GM12878 (cell line): Measurements from ENCODE around the gene BAZ2B. TPM values are rescaled to one million over a fixed set of nuclear protein-coding genes. Genes with fewer than 3 reads are reported as not detected.
A peak's percentile ranks its signal among the peaks of the same experiment; 100 is the strongest.

Source experiments
- ATAC-seq: fragments of 200-7000 bp; cut with Tn5 transposase; 3 replicates; pipeline ENCODE4 v1.9.1; 2020; ENCODE audit warnings: mild to moderate bottlenecking, moderate library complexity
- BruUV-seq: library from RNA; stranded (reverse); fragments of 400-500 nt; replicated peaks from 2 replicates; lab custom pipeline; 2021; lab: Mats Ljungman, UMichigan
- CTCF ChIA-PET: fragments of 300-600 bp; sonication (Branson Sonifier 250); formaldehyde crosslinking; extraction: SDS; loops from one replicate; lab custom pipeline; 2021; ENCODE audit warnings: inconsistent platforms; lab: Yijun Ruan, JAX
- POLR2A ChIA-PET: fragments of 350-600 bp; formaldehyde crosslinking; extraction: SDS; loops from one replicate; lab custom pipeline; 2021; ENCODE audit warnings: inconsistent platforms; lab: Charles Lee
- RAD21 ChIA-PET: fragments of 300-600 bp; sonication (Branson Sonifier 250); formaldehyde crosslinking; loops from one replicate; lab custom pipeline; 2023; ENCODE audit warnings: antibody characterized with exemption; ENCODE audit not compliant: unreplicated experiment; lab: Charles Lee
- SMC1A ChIA-PET: fragments of 300-600 bp; sonication (Branson Sonifier 250); formaldehyde crosslinking; loops from one replicate; lab custom pipeline; 2023; ENCODE audit not compliant: unreplicated experiment, uncharacterized antibody; lab: Charles Lee
- DNase-seq: peaks from one replicate; pipeline ENCODE4 v3.0.0-alpha.2; 2011; ENCODE audit warnings: low read depth, low spot score
- FAIRE-seq: peaks from 3 replicates; lab custom pipeline; 2011; peaks lifted over from hg19 to GRCh38; lab: Jason Lieb, UNC
- H2AFZ ChIP-seq: 2 replicates; pipeline ENCODE4 v1.6.0; 2011; ENCODE audit warnings: low read depth, low read length, control low read depth; ENCODE audit not compliant: control insufficient read depth
- H3K27ac ChIP-seq: 2 replicates; pipeline ENCODE4 v1.5.1; 2011; ENCODE audit warnings: control low read depth; ENCODE audit not compliant: control insufficient read depth, insufficient read depth
- H3K27me3 ChIP-seq, 2 experiments: replicated peaks in 1 of 2; 2 replicates each; pipeline versions ENCODE4 v1.6.0 to v1.6.1; 2011; ENCODE audit warnings: low read length in 1 of 2; ENCODE audit not compliant: control insufficient read depth in 2 of 2, insufficient read depth in 2 of 2
- H3K36me3 ChIP-seq, 2 experiments: 2 replicates each; pipeline ENCODE4 v1.5.1; 2011; ENCODE audit warnings: low read length in 1 of 2; ENCODE audit not compliant: control insufficient read depth in 2 of 2, insufficient read depth in 2 of 2
- H3K4me1 ChIP-seq: 2 replicates; pipeline ENCODE4 v1.6.1; 2011; ENCODE audit warnings: mild to moderate bottlenecking, low read length, moderate library complexity, mixed read lengths; ENCODE audit not compliant: control insufficient read depth, insufficient read depth
- H3K4me2 ChIP-seq: 2 replicates; pipeline ENCODE4 v1.6.0; 2011; ENCODE audit warnings: control low read depth; ENCODE audit not compliant: control insufficient read depth, insufficient read depth
- H3K4me3 ChIP-seq: fragments of 200-600 bp; sonication (generic); 2 replicates; pipeline ENCODE4 v1.5.1; 2016
- H3K79me2 ChIP-seq: 2 replicates; pipeline ENCODE4 v1.6.0; 2011; ENCODE audit warnings: low read length; ENCODE audit not compliant: control insufficient read depth, insufficient read depth
- H3K9ac ChIP-seq: 2 replicates; pipeline ENCODE4 v1.8.0; 2011; ENCODE audit warnings: low read length, control low read depth, mixed read lengths; ENCODE audit not compliant: control insufficient read depth, insufficient read depth
- H3K9me3 ChIP-seq: replicated peaks from 3 replicates; pipeline ENCODE4 v1.5.1; 2011; ENCODE audit warnings: mild to moderate bottlenecking, low read length; ENCODE audit not compliant: control insufficient read depth, insufficient read depth
- H4K20me1 ChIP-seq: 2 replicates; pipeline ENCODE4 v1.6.0; 2011; ENCODE audit not compliant: control insufficient read depth, insufficient read depth
- IRF4 ChIP-seq: IDR thresholded peaks from 2 replicates; pipeline ENCODE4 v1.6.1; 2011; ENCODE audit warnings: low read depth, low read length
- LARP7 ChIP-seq: fragments of 450-650 bp; IDR thresholded peaks from 2 replicates; pipeline ENCODE4 v1.6.1; 2017; ENCODE audit warnings: mild to moderate bottlenecking
- NKRF ChIP-seq: fragments of 450-650 bp; conservative IDR thresholded peaks from 2 replicates; pipeline ENCODE4 v1.6.1; 2017; ENCODE audit warnings: mild to moderate bottlenecking, moderate library complexity
- RUNX3 ChIP-seq: IDR thresholded peaks from 2 replicates; pipeline ENCODE4 v1.6.1; 2012; ENCODE audit warnings: low read length, inconsistent platforms
- SMAD1 ChIP-seq: fragments of 450-650 bp; IDR thresholded peaks from 2 replicates; pipeline ENCODE4 v1.6.1; 2018; ENCODE audit warnings: mild to moderate bottlenecking, low read depth; ENCODE audit not compliant: partially characterized antibody
- SMC3 ChIP-seq: IDR thresholded peaks from 2 replicates; pipeline ENCODE4 v1.6.1; 2011; ENCODE audit warnings: low read length, improper control_type of control experiment, borderline replicate concordance
- ZNF207 ChIP-seq: fragments of 450-650 bp; IDR thresholded peaks from 2 replicates; pipeline ENCODE4 v1.6.1; 2014; ENCODE audit warnings: antibody characterized with exemption, mild to moderate bottlenecking, borderline replicate concordance
- in situ Hi-C: fragments of 300-500 bp; cut with MboI; formaldehyde crosslinking; loops from 9 replicates; pipeline ENCODE4 v1.14.3; 2018; ENCODE audit warnings: mixed read lengths
- intact Hi-C: fragments of 100-400 bp; cut with micrococcal nuclease; formaldehyde crosslinking; loops from one replicate; pipeline ENCODE4 v1.14.2; 2022; ENCODE audit not compliant: unreplicated experiment
- polyA plus RNA-seq, 11 experiments: library from polyadenylated mRNA; depleted of rRNA in 4 of 11; unstranded in 6 of 11; stranded (reverse) in 5 of 11; fragments of >200 nt; fragmentation: Nextera tagmentation in 4 of 11; fragmentation: Illumina TruSeq in 1 of 11; extraction: Ambion mirVana in 4 of 11; extraction: Trizol in 1 of 11; gene quantifications; 1 replicate in 1 of 11; 2 replicates in 10 of 11; pipeline versions ENCODE4 v1.2.1 to v1.2.3, GENCODE V29; 2011 to 2016; ENCODE audit warnings: inconsistent platforms in 2 of 11, missing spikeins in 2 of 11, low read depth in 1 of 11
- total RNA-seq, 4 experiments: library from RNA; depleted of rRNA in 3 of 4; stranded (reverse); fragments of >200 nt in 3 of 4; fragmentation: Illumina TruSeq in 1 of 4; extraction: Trizol in 1 of 4; gene quantifications; 2 replicates each; pipeline versions ENCODE4 v1.2.1 to v1.2.3, GENCODE V29; 2013 to 2021

Gene BAZ2B
- total and polyA plus RNA-seq, 10 of the 15 experiments (the other 5 are each of a cell fraction or from before 2014, with no cell fraction given) = 8.8 to 49.7 (median 24.7) TPM

GRCh38 chr2:159445307-159445706, 171.0 kb downstream of the BAZ2B start:
- RAD21 ChIA-PET = interaction anchor here (1.4 kb wide), 1 partner anchor 10 kb away, joined by 4 read pairs; no protein-coding TSS in a partner anchor
- no peak for TF ChIP-seq SMAD1
- TF ChIP-seq LARP7 = no peak
- TF ChIP-seq SMC3 = peak; percentile 18; the same call in 1 of the 2 replicates
- no peak for TF ChIP-seq NKRF
- TF ChIP-seq IRF4 = no peak
- 0 out of 2 replicates have a peak, but pooled peaks have one; percentile 18 for TF ChIP-seq RUNX3
- no peak for TF ChIP-seq ZNF207
- TF ChIP-seq, all 136 proteins: peak for 2
- ChIA-PET POLR2A (no interaction called here), CTCF (interaction anchor here (1.1 to 1.6 kb wide), 4 partner anchors 12 to 302 kb away, joined by 3 read pairs; no protein-coding TSS in a partner anchor), SMC1A (interaction anchor here (0.8 to 2.2 kb wide), 2 partner anchors 17 to 74 kb away, joined by 3 to 4 read pairs; no protein-coding TSS in a partner anchor)
- no TSS peak for BruUV-seq
- FAIRE-seq = no peak
- no peak overlapping the region; the same call in 1 of the 2 replicates for H3K27ac ChIP-seq
- H3K4me1 ChIP-seq = no peaks in the 10 kb centered on the region
- intact Hi-C loops = no loop called here
- no peak for DNase-seq
- in situ Hi-C loops = no loop called here
- H2AFZ ChIP-seq = no peak overlapping the region
- H3K27me3 ChIP-seq = no peaks in the 10 kb centered on the region
- no peaks in the 10 kb centered on the region for H4K20me1 ChIP-seq
- no peak overlapping the region for H3K4me2 ChIP-seq
- no peak overlapping the region for H3K4me3 ChIP-seq
- no peak overlapping the region for H3K9ac ChIP-seq
- peak; percentile 86 for ATAC-seq
- no peaks in the 10 kb centered on the region for H3K9me3 ChIP-seq
- 0 out of 4 replicates have a peak, but pooled peaks cover 0 to 12% of the 10 kb centered on the region in 2 experiments for H3K36me3 ChIP-seq
- no peaks in the 10 kb centered on the region for H3K79me2 ChIP-seq
